NOMO-1 treated with DMSO at 0.1 percent for 48 hours (cell line): Measurements from ENCODE around the gene TCP11L2.

Experiments used
- DNase-seq: peaks from one replicate; lab custom pipeline; 2025; ENCODE audit not compliant: unreplicated experiment; lab: John Stamatoyannopoulos, UW

The TCP11L2 gene

DNA sequence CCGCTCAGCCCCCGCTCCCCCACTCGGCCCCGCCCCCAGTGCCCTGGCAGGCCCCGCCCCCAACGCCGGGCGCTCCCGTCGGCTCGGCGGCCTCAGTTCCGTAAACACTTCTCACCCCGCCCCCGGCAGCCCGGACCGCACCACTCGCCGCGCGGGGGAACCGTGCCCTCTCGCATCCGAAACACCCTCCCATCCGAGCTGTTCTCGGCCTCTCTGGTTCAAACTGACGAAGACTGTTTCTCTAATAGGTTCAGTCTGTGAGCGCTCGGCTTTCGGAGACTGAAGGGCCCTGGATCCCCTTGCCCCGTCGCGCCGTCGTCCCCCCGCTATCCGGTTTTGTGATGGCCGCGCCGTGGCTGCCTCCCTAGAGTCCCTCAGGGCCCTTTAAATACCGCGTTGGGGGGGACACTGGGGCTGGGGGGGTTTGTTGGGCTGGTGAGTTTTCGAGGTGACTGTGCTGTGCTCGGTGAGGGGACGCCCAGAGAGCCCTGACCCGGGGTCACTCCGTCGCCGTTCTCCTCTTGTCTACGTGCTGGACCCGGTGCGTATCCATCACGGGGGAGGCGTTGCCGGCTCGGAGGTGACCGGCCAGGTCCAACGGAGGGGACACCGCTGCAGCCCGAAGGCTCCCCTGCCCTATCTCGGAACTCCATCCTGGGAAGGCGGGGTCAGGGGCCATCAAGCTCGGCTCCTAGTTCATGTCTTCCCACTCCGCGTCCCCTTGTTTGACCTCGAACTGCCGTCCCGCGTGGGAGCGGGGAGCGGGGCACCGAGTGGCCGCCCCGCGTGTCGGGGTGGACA lies at the start of gene TCP11L2:
Gene TCP11L2, plus strand, starts transcription at position 333 of the 801 bp plus-strand sequence. CDS start 8,343 bp downstream, outside the sequence.
- peak; percentile 69 for DNase-seq

GRCh38 chr12:106254724-106255123 lies 47.8 kb upstream of the TCP11L2 start:
- no peak for DNase-seq

GRCh38 chr12:106255493-106255892 lies 47.0 kb upstream of the TCP11L2 start:
- no peak for DNase-seq

- DNase-seq: no peak
Observed at GRCh38 chr12:106255952-106256351, 46.6 kb upstream of the TCP11L2 start.

- no peak for DNase-seq
Observed at GRCh38 chr12:106256524-106256923, 46.0 kb upstream of the TCP11L2 start.

DNA sequence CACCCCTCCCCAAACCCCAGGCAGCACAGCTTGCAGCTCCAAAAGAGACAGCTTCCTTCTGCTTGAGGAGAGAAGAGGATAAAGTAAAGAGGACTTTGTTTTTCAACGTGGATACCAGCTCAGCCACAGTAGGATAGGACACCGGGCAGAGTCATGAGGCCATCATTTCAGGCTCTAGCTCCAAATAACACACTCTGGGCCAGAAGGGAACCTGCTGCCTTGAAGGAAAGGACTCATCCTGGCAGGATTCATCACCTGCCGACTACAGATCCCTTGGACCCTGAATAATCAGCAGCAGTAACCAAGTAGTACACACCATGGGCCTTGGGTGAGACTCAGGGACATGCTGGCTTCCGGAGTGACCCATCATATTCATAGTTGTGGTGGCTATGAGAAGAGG lies 44.3 kb upstream of the TCP11L2 start:
- no peak for DNase-seq

DNA sequence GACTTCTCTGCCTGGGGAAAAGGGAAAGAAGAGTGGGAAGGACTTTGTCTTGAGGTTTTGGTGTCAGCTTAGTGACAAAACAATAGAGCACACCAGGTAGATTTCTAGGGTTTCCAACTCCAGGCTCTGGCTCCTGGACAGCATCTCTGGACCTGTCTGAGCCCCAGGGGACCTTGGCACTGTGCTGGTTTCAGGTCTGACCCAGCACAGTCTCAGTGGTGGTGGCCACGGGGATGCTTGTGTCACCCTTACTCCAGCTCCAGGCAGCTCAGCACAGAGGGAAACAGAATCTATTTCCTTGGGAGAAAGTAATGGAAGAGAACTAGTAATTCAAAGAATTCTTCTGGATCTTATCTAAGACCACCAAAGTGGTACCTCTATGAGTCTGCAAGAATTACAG lies 43.6 kb upstream of the TCP11L2 start:
- no peak for DNase-seq

DNA sequence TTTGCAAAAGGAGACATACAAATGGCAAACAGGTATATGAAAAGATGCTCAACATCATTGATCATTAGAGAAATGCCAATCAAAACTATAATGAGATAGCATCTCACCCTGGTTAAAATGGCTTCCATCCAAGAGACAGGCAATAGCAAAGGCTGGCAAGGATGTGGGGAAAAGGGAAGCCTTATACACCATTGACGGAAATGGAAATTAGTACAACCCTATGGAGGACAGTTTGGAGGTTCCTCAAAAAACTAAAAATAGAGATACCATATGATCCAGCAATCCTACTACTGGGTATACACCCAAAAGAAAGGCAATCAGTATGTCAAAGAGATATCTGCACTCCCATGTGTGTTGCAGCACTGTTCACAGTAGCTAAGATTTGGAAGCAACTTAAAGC lies 37.4 kb upstream of the TCP11L2 start:
- no peak for DNase-seq

DNA sequence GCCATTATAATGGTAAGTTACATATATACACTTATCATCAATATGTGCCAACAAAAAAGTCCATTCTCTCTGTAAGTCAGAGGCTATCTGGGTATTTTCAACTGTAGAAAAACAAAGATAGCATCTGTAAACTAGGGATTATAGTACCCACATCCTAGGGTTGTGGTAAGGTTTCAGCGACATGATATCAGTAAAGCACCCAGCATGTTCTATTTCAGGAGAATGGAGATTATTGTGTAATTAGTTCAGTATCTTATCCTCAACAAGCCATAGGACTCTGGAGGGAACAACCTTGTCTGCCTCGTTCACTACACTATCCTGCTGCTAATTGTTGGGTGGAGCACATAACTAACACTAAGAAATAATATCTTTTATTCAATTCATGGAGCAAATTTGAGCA lies 35.0 kb upstream of the TCP11L2 start:
- DNase-seq: no peak

GRCh38 chr12:106269150-106269771 lies 33.3 kb upstream of the TCP11L2 start:
- peak; percentile 55 for DNase-seq

DNA sequence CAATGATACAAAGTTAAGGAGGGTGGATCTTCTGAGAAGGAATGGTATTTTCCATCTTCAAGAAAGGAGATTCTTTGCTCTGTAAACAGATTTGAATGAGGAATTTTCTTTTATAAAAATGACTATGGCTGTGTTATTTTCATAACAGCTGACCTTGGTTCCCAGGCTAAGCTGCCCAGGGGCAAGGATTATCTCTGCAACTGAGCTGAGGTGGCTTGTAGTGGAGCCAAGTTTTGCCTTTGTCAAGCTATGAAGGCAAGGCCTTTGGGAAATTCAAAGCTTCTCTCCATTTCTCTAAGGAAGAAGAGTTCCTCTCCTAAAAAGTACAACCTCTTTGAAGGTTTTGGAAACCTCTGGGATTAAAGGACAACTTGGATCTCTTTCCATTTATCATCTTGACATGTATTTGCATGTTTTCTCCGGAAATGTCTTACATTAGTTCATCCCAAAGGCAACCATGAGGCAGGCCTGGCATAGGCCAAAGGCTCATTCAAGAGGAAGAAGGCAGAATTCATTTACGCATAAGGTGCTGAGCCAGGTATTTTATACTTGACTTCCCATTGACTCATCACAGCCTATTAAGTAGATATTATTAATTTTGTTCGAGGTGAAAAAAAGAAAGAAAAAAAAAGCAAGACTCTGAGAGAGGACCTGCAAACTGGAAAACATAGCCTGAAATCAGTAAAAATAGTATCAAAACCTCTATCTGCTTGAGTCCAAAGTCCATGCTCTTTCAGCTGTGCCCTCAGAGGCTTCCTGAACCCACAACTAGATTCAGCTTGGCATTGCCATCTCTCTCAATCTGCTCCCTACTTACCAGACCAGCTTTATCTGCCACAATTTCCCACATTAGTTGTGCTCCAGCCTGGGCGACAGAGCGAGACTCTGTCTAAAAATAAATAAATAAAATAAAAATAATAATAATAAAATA lies 30.7 kb upstream of the TCP11L2 start:
- DNase-seq: no peak

DNA sequence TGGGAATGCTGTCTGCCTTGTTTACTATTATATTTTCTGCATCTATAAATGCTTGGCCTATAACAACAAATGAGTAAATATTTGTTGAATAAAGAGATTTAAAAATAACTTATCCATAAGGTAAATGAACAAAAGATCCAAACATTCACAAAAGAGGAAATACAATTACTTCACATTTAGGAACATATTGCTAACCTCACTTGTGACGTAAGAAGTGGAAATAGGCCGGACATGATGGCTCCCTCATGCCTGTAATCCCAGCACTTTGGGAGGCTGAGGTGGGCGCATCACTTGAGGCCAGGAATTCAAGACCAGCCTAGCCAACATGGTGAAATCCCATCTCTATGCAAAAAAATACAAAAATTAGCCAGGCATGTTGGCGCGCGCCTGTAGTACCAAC lies 29.0 kb upstream of the TCP11L2 start:
- no peak for DNase-seq

DNA sequence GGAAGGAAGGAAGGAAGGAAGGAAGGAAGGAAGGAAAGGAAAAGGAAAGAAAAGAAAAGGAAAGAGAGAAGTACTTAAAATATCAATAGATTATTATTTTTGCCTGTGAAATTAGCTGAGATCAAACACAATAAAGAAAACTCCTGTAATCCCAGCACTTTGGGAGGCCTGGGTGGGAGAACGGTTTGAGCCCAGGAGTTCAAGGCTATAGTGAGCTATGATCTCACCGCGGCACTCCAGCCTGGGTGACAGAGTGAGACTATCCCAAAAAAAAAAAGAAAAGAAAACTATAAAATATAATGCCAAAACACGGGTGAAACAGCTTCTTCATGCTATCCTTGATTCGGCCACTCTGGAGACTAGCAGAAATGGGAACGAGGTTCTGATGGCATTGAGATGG lies 28.5 kb upstream of the TCP11L2 start:
- no peak for DNase-seq

- DNase-seq: no peak
Observed at GRCh38 chr12:106274575-106275121, 27.9 kb upstream of the TCP11L2 start.

GRCh38 chr12:106275458-106275857 lies 27.1 kb upstream of the TCP11L2 start:
- no peak for DNase-seq

- DNase-seq: peak; percentile 51
Observed at GRCh38 chr12:106276032-106276740, 26.3 kb upstream of the TCP11L2 start.

DNA sequence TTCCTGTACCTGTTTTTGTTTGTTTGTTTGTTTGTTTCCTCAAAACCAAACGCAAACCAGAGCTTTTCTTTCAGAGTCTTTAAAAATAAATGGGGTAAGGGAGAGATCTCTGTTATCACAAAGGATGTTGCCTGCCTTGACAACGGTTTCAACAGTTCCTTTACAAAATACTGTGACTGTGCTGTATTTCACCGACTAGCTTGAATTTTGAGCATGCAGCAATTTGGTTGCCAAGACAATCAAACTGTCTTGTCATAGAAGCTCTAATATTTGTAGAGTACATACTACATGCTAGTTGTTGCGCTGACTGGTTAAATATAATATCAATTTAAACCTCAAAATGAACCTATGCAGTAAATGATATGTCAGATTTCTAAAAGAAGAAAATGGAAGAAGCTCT lies 22.4 kb upstream of the TCP11L2 start:
- DNase-seq: peak; percentile 47

DNA sequence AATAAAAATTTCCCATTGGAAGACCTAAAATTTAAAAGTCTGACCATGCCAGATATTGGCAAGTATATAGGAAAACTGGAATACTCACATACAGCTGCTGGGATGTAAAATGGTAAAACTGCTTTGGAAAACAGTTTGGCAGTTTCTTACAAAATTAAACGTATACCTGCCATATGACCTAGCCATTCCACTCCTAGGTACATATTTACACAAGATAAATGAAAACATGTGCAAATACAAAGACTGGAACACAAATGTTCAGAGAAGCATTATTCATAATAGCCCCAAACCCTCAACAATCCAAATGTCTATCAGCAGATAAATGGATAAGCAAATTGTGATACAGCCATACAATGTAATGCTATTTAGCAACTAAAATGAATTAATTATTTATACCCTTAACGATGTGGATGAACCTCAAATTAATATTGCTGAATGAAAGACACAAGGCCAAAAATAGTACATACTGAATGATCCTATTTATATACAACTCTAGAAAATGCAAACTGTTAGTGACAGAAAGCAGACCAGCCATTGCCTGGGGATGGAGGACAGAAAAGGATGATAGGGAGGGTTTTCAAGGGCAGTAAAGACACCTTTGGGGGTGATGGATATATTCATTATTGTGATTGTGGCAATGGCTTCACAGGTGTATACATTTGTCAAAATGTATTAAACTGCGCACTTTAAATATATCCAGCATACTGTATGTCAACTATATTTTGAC lies 21.3 kb upstream of the TCP11L2 start:
- no peak for DNase-seq

GRCh38 chr12:106281804-106282203 lies 20.7 kb upstream of the TCP11L2 start:
- no peak for DNase-seq
